GM21423 (cell line): ENCODE results near the gene HLCS.

Source experiments
- ATAC-seq: cut with Tn5 transposase; IDR thresholded peaks from one replicate; pipeline ENCODE4 v1.9.1; 2021; ENCODE audit warnings: mild to moderate bottlenecking, moderate library complexity; ENCODE audit not compliant: unreplicated experiment

The HLCS gene

GRCh38 chr21:36985751-36986594 is 19.5 kb upstream of the HLCS start:
- no peak for ATAC-seq

- ATAC-seq: no peak
Observed at GRCh38 chr21:36981977-36982700, 15.7 kb upstream of the HLCS start.

GRCh38 chr21:36981049-36981391 is 14.6 kb upstream of the HLCS start:
- no peak for ATAC-seq

- no peak for ATAC-seq
Observed at GRCh38 chr21:36980280-36981048, 14.0 kb upstream of the HLCS start.

- ATAC-seq: peak; percentile 75
Observed at GRCh38 chr21:36976882-36977651, 10.6 kb upstream of the HLCS start.

- ATAC-seq: no peak
Observed at GRCh38 chr21:36976228-36976861, 9.9 kb upstream of the HLCS start.

GRCh38 chr21:36974851-36975192 is 8.4 kb upstream of the HLCS start:
- ATAC-seq: no peak

- no peak for ATAC-seq
Observed at GRCh38 chr21:36973986-36974850, 7.7 kb upstream of the HLCS start.

GRCh38 chr21:36968976-36969375 is 2.5 kb upstream of the HLCS start:
- no peak for ATAC-seq

- ATAC-seq: no peak
Observed at GRCh38 chr21:36968414-36968813, 1.9 kb upstream of the HLCS start.

- peak; percentile 17 for ATAC-seq
Observed at GRCh38 chr21:36966821-36967768, 626 bp upstream of the HLCS start.

GRCh38 chr21:36965720-36966065 is 776 bp downstream of the HLCS start:
- no peak for ATAC-seq

GRCh38 chr21:36964827-36965719 is 1.4 kb downstream of the HLCS start:
- no peak for ATAC-seq

GRCh38 chr21:36964398-36964797 is 2.1 kb downstream of the HLCS start:
- no peak for ATAC-seq

- ATAC-seq: no peak
Observed at GRCh38 chr21:36962098-36962780, 4.2 kb downstream of the HLCS start.

- ATAC-seq: no peak
Observed at GRCh38 chr21:36960676-36961284, 5.7 kb downstream of the HLCS start.
